ENCODE results near the gene DAZAP1.

DNA sequence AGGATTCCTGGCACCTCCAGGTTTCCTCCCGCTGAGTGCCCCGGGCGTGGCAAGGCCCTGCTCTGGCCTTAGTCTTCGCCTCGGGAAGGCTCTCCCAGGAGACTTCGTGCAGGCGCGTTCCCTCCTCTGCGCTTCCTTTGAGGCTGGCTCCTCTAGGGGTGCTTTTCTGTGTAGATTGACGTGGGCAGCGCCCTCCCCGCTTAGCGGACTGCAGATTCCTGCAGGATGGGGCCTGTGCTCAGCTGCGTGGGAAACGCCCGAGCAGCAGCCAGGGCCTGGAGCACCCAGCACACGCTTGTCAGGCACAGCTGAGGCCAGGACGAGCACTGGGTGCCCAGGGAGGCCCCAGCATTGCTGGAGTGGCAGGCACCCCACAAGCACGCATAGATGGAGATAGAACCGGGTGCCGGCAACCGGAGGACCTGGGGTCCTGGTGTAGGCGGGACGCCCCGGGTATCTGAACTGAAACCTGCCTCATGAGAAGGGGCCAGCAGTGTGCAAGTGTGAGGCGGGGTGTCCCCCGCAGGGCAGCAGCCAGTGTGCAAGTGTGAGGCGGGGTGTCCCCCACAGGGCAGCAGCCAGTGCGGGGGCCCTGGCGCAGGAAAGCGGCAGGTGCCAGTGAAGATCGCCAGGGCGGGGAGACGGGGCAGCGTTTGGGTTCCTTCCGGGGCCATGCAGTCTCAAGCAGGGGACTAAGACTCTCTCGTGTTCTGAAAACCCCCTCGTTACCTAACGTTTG, 20.3 kb upstream of the DAZAP1 start:
- TF ChIP-seq, protein P1, sequence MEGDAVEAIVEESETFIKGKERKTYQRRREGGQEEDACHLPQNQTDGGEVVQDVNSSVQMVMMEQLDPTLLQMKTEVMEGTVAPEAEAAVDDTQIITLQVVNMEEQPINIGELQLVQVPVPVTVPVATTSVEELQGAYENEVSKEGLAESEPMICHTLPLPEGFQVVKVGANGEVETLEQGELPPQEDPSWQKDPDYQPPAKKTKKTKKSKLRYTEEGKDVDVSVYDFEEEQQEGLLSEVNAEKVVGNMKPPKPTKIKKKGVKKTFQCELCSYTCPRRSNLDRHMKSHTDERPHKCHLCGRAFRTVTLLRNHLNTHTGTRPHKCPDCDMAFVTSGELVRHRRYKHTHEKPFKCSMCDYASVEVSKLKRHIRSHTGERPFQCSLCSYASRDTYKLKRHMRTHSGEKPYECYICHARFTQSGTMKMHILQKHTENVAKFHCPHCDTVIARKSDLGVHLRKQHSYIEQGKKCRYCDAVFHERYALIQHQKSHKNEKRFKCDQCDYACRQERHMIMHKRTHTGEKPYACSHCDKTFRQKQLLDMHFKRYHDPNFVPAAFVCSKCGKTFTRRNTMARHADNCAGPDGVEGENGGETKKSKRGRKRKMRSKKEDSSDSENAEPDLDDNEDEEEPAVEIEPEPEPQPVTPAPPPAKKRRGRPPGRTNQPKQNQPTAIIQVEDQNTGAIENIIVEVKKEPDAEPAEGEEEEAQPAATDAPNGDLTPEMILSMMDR (IDR thresholded peaks at IDR 0.05 in 4 of 5, conservative IDR thresholded peaks at IDR 0.05 in 1 of 5) = no peak
- no peak for TF ChIP-seq POLR2A (IDR thresholded peaks at IDR 0.05)

Measured in gastrocnemius medialis (tissue), 4 donors.